Measurements from ENCODE around the gene KLF2.
"Not testable (repeated sequence)": the region's sequence is repeated elsewhere in the genome, so short reads cannot be mapped to it uniquely, and the experiment has no call there.

The KLF2 gene

GRCh38 chr19:16324384-16325160 is at the start of gene KLF2:
KLF2 (plus strand) TSS chr19:16324826; CDS start chr19:16324924, 98 bp downstream.
- H3K4me1 ChIP-seq (ENCODE audit: insufficient read depth, insufficient read length) = no peaks in the 10 kb centered on the region
- H3K9me3 ChIP-seq (ENCODE audit: insufficient read depth, low read length) = no peaks in the 10 kb centered on the region
- peak within 1 kb of the TSS; percentile 72 for H3K4me3 ChIP-seq (ENCODE audit: insufficient read length, low read depth)
- H3K9ac ChIP-seq (ENCODE audit: insufficient read length, low read depth) = peak within 1 kb of the TSS; percentile 80
- no peak for DNase-seq (ENCODE audit: low read depth, low spot score)
- peaks cover 68% of the 10 kb centered on the region for H3K27me3 ChIP-seq (ENCODE audit: insufficient read depth, insufficient read length)
- TF ChIP-seq YY1 (IDR thresholded peaks at IDR 0.05; ENCODE audit: insufficient read depth, insufficient read length) (no peak), SUZ12 (IDR thresholded peaks at IDR 0.05; ENCODE audit: extremely low read depth, insufficient read depth, insufficient read length) (no peak), ZNF274 (IDR thresholded peaks at IDR 0.05; ENCODE audit: low read depth, low read length) (no peak)
- H3K36me3 ChIP-seq (ENCODE audit: insufficient read depth, insufficient read length, low read length) = peaks cover 11% of the 10 kb centered on the region

- no peak for DNase-seq (ENCODE audit: low read depth, low spot score)
- no peaks in the 10 kb centered on the region for H3K27me3 ChIP-seq (ENCODE audit: insufficient read depth, insufficient read length)
- H3K9ac ChIP-seq (ENCODE audit: insufficient read length, low read depth) = no peak overlapping the region
These were observed 44.3 kb upstream of the KLF2 start for GRCh38 chr19:16280306-16280705.

GRCh38 chr19:16281743-16282142 is 42.9 kb upstream of the KLF2 start:
- no peaks in the 10 kb centered on the region for H3K36me3 ChIP-seq (ENCODE audit: insufficient read depth, insufficient read length, low read length)
- H3K27me3 ChIP-seq (ENCODE audit: insufficient read depth, insufficient read length) = no peaks in the 10 kb centered on the region
- H3K9me3 ChIP-seq (ENCODE audit: insufficient read depth, low read length) = no peaks in the 10 kb centered on the region
- H3K4me1 ChIP-seq (ENCODE audit: insufficient read depth, insufficient read length) = peaks cover 13% of the 10 kb centered on the region
- no peak for DNase-seq (ENCODE audit: low read depth, low spot score)
- no peak overlapping the region for H3K4me3 ChIP-seq (ENCODE audit: insufficient read length, low read depth)
- TF ChIP-seq ZNF274 (IDR thresholded peaks at IDR 0.05; ENCODE audit: low read depth, low read length) = no peak
- no peak for TF ChIP-seq YY1 (IDR thresholded peaks at IDR 0.05; ENCODE audit: insufficient read depth, insufficient read length)
- TF ChIP-seq SUZ12 (IDR thresholded peaks at IDR 0.05; ENCODE audit: extremely low read depth, insufficient read depth, insufficient read length) = no peak
- no peak overlapping the region for H3K9ac ChIP-seq (ENCODE audit: insufficient read length, low read depth)

More at GRCh38 chr19:16280306-16280705, 44.3 kb upstream of the KLF2 start:
- H3K4me1 ChIP-seq (ENCODE audit: insufficient read depth, insufficient read length) = peaks cover 2% of the 10 kb centered on the region
- no peaks in the 10 kb centered on the region for H3K9me3 ChIP-seq (ENCODE audit: insufficient read depth, low read length)
- no peaks in the 10 kb centered on the region for H3K36me3 ChIP-seq (ENCODE audit: insufficient read depth, insufficient read length, low read length)
- TF ChIP-seq ZNF274 (IDR thresholded peaks at IDR 0.05; ENCODE audit: low read depth, low read length) = no peak
- TF ChIP-seq YY1 (IDR thresholded peaks at IDR 0.05; ENCODE audit: insufficient read depth, insufficient read length) = no peak
- no peak for TF ChIP-seq SUZ12 (IDR thresholded peaks at IDR 0.05; ENCODE audit: extremely low read depth, insufficient read depth, insufficient read length)
- no peak overlapping the region for H3K4me3 ChIP-seq (ENCODE audit: insufficient read length, low read depth)

- no peaks in the 10 kb centered on the region for H3K27me3 ChIP-seq (ENCODE audit: insufficient read depth, insufficient read length)
- no peak overlapping the region for H3K4me3 ChIP-seq (ENCODE audit: insufficient read length, low read depth)
- TF ChIP-seq ZNF274 (IDR thresholded peaks at IDR 0.05; ENCODE audit: low read depth, low read length) (no peak), YY1 (IDR thresholded peaks at IDR 0.05; ENCODE audit: insufficient read depth, insufficient read length) (no peak), SUZ12 (IDR thresholded peaks at IDR 0.05; ENCODE audit: extremely low read depth, insufficient read depth, insufficient read length) (no peak)
These were observed 41.2 kb upstream of the KLF2 start for GRCh38 chr19:16283210-16284061.

GRCh38 chr19:16284505-16284904 is 40.1 kb upstream of the KLF2 start:
- Histone ChIP-seq H3K27me3 (ENCODE audit: insufficient read depth, insufficient read length) (no peaks in the 10 kb centered on the region), H3K4me1 (ENCODE audit: insufficient read depth, insufficient read length) (peaks cover 13% of the 10 kb centered on the region), H3K4me3 (ENCODE audit: insufficient read length, low read depth) (no peak overlapping the region), H3K9me3 (ENCODE audit: insufficient read depth, low read length) (no peaks in the 10 kb centered on the region), H3K9ac (ENCODE audit: insufficient read length, low read depth) (no peak overlapping the region), H3K36me3 (ENCODE audit: insufficient read depth, insufficient read length, low read length) (no peaks in the 10 kb centered on the region)
- TF ChIP-seq YY1 (IDR thresholded peaks at IDR 0.05; ENCODE audit: insufficient read depth, insufficient read length) (no peak), SUZ12 (IDR thresholded peaks at IDR 0.05; ENCODE audit: extremely low read depth, insufficient read depth, insufficient read length) (no peak), ZNF274 (IDR thresholded peaks at IDR 0.05; ENCODE audit: low read depth, low read length) (no peak)
- no peak for DNase-seq (ENCODE audit: low read depth, low spot score)

More at GRCh38 chr19:16283210-16284061, 41.2 kb upstream of the KLF2 start:
- no peak overlapping the region for H3K9ac ChIP-seq (ENCODE audit: insufficient read length, low read depth)
- H3K4me1 ChIP-seq (ENCODE audit: insufficient read depth, insufficient read length) = peaks cover 13% of the 10 kb centered on the region
- no peak for DNase-seq (ENCODE audit: low read depth, low spot score)
- H3K36me3 ChIP-seq (ENCODE audit: insufficient read depth, insufficient read length, low read length) = no peaks in the 10 kb centered on the region
- H3K9me3 ChIP-seq (ENCODE audit: insufficient read depth, low read length) = no peaks in the 10 kb centered on the region

- not testable (repeated sequence) for H3K9ac ChIP-seq (ENCODE audit: insufficient read length, low read depth); H3K27me3 ChIP-seq (ENCODE audit: insufficient read depth, insufficient read length); H3K9me3 ChIP-seq (ENCODE audit: insufficient read depth, low read length); H3K4me3 ChIP-seq (ENCODE audit: insufficient read length, low read depth); DNase-seq (ENCODE audit: low read depth, low spot score); H3K36me3 ChIP-seq (ENCODE audit: insufficient read depth, insufficient read length, low read length)
- H3K4me1 ChIP-seq (ENCODE audit: insufficient read depth, insufficient read length) = peaks cover 13% of the 10 kb centered on the region
These were observed 39.5 kb upstream of the KLF2 start for GRCh38 chr19:16285079-16285478.

Data from NT2/D1 (cell line).